GM12878 (cell line): ENCODE results near the gene CACNA1S.

Source experiments
- BHLHE40 ChIP-seq, 2 experiments: fragments of 450-650 bp in 1 of 2; IDR thresholded peaks; 2 replicates each; pipeline ENCODE4 v1.6.1; 2011 to 2017; ENCODE audit warnings: low read depth in 2 of 2, borderline replicate concordance in 1 of 2, improper control_type of control experiment in 1 of 2, low read length in 1 of 2, mild to moderate bottlenecking in 1 of 2
- CEBPB ChIP-seq, 2 experiments: fragments of 150-350 bp in 1 of 2; IDR thresholded peaks; 2 replicates each; pipeline ENCODE4 v1.6.1; 2012 to 2014; ENCODE audit warnings: low read depth in 2 of 2, low read length in 2 of 2, borderline replicate concordance in 1 of 2, inconsistent platforms in 1 of 2
- CREB1 ChIP-seq: IDR thresholded peaks from 2 replicates; pipeline ENCODE4 v1.6.1; 2012; ENCODE audit warnings: low read depth, mild to moderate bottlenecking, inconsistent platforms
- CTCF ChIP-seq, 3 experiments: IDR thresholded peaks in 2 of 3; conservative IDR thresholded peaks in 1 of 3; 2 replicates each; pipeline ENCODE4 v1.5.1; 2011; ENCODE audit warnings: low read depth in 3 of 3, low read length in 3 of 3, mild to moderate bottlenecking in 3 of 3, control low read depth in 2 of 3, moderate library complexity in 2 of 3, inconsistent platforms in 1 of 3, mixed read lengths in 1 of 3; ENCODE audit not compliant: control insufficient read depth in 2 of 3, insufficient read depth in 1 of 3; ENCODE audit errors: extremely low read depth in 1 of 3
- MTA3 ChIP-seq: IDR thresholded peaks from 2 replicates; pipeline ENCODE4 v1.6.1; 2012; ENCODE audit warnings: low read length, inconsistent platforms, borderline replicate concordance
- NRF1 ChIP-seq: conservative IDR thresholded peaks from 2 replicates; pipeline ENCODE4 v1.6.1; 2011; ENCODE audit warnings: mild to moderate bottlenecking, low read depth, low read length, improper control_type of control experiment
- POLR2AphosphoS5 ChIP-seq: IDR thresholded peaks from 2 replicates; pipeline ENCODE4 v1.6.1; 2011; ENCODE audit warnings: mild to moderate bottlenecking, low read length, inconsistent platforms
- STAT1 ChIP-seq: fragments of 450-650 bp; conservative IDR thresholded peaks from 2 replicates; pipeline ENCODE4 v1.6.1; 2014; ENCODE audit warnings: antibody characterized with exemption, mild to moderate bottlenecking
- ZZZ3 ChIP-seq: IDR thresholded peaks from 2 replicates; pipeline ENCODE4 v1.6.1; 2011; ENCODE audit warnings: low read depth; ENCODE audit not compliant: control insufficient read depth, insufficient read length

- no peak for TF ChIP-seq STAT1
- no peak for TF ChIP-seq CTCF (IDR thresholded peaks at IDR 0.05 in 2 of 3, conservative IDR thresholded peaks at IDR 0.05 in 1 of 3; ENCODE audit: control insufficient read depth in 2 of 3, extremely low read depth in 1 of 3, insufficient read depth in 1 of 3, low read depth in 3 of 3, low read length in 3 of 3)
- TF ChIP-seq BHLHE40 (IDR thresholded peaks at IDR 0.05; ENCODE audit: borderline replicate concordance in 1 of 2, low read depth in 2 of 2, low read length in 1 of 2): no peak
- TF ChIP-seq POLR2AphosphoS5: no peak
- no peak for TF ChIP-seq CEBPB (IDR thresholded peaks at IDR 0.05; ENCODE audit: borderline replicate concordance in 1 of 2, low read depth in 2 of 2, low read length in 2 of 2)
- TF ChIP-seq NRF1: no peak
- no peak for TF ChIP-seq ZZZ3
- TF ChIP-seq CREB1: no peak
- no peak for TF ChIP-seq MTA3
Measured at GRCh38 chr1:201066986-201067385, 45.2 kb downstream of the CACNA1S start.
